Fibroblast of skin of right biceps (primary cell): ENCODE data around the gene PDCD11.
"Not testable (repeated sequence)": the region's sequence is repeated elsewhere in the genome, so short reads cannot be mapped to it uniquely, and the experiment has no call there.

Experiments
- DNase-seq: peaks from one replicate; pipeline ENCODE4 v3.0.0-alpha.2; 2013

The PDCD11 gene

DNA sequence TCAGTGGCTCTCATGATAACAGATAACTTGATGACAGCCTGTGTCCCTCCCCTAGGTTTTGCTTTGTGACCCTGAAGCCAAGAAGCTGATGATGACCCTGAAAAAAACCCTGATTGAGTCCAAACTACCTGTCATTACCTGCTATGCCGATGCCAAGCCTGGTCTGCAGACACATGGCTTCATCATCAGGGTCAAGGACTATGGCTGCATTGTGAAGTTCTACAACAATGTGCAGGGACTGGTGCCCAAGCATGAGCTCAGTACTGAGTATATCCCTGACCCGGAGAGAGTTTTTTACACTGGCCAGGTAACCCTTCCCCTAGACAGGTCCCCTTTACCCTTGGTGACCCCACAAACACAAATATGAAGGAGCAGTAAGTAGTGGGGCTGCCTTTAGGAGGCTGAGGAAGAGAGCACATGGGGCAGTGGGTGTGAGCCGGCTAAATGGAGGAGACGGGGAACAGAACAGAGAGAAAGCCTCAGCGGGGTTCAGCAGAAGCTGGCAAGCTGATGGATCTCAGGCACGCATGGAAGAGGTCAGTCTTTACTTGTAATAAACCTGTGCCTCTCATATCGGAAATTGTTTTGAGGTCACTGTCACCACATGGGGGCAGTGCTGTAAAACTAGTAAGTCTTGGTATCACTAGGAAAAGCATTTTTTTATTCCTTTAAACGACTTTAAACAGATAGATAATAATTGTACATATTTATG, 20.2 kb downstream of the PDCD11 start:
- DNase-seq: peak; percentile 52

DNA sequence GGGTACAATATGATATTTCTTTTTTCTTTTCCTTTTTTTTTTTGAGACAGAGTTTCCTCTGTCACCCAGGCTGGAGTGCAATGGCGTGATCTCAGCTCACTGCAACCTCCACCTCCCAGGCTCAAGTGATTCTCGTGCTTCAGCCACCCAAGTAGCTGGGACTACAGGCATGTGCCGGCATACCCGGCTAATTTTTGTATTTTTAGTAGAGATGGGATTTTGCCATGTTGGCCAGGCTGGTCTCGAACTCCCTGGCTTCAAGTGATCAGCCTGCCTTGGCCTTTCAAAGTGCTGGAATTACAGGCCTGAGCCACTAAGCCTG, 20.7 kb downstream of the PDCD11 start:
- DNase-seq: not testable (repeated sequence)

DNA sequence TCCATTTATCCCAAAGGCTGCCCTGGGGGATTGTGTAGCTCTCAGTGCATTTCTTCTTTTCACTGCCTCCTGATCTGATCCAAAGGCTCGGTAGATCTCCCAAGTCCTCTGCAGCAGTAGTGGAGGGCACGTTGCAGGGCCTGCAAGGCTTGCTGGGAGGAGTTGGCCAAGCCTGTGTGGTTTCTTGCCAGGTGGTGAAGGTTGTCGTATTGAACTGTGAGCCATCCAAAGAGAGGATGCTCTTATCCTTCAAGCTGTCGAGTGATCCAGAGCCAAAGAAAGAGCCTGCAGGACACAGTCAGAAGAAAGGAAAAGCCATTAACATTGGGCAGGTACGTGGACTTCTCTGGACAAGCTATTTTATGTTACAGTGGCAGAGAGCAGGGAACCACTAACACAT, 21.2 kb downstream of the PDCD11 start:
- DNase-seq: no peak

DNA sequence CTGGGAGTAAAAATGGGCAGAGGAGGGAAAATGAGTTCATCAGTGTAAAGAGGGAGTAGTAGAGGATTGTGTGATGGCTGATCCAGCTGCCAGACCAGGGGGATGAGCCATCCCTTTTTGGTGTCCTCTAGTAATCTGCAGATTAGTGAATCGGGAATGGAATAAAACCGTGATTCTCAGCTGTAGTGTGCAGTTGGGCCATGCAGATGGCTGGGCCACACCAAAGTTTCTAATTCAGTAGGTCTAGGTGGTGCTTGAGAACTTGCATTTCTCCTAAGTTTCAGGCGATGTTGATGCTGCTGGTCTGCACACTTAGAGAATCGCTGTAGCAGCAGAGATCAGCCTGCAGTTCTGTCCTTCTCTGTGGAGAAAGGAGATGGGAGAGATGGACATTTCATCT, 22.7 kb downstream of the PDCD11 start:
- DNase-seq: no peak

GRCh38 chr10:103423748-103424147, 27.3 kb downstream of the PDCD11 start:
- DNase-seq: no peak

DNA sequence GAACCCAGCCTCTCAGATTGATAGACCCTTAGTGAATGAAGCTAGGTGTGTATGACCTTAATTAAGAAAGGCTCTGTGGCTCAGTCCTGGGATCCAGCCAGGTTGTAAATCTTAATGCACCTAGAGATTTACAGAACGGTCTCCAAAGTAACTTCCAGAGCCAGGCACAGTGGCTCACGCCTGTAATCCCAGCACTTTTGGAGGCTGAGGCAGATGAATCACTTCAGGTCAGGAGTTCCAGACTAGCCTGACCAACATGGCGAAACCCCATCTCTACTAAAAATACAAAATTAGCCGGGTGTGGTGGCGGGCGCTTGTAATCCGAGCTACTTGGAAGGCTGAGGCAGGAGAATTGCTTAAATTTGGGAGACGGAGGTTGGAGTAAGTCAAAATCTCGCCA, 31.4 kb downstream of the PDCD11 start:
- DNase-seq: no peak

GRCh38 chr10:103428989-103429643, 32.7 kb downstream of the PDCD11 start:
- no peak for DNase-seq

DNA sequence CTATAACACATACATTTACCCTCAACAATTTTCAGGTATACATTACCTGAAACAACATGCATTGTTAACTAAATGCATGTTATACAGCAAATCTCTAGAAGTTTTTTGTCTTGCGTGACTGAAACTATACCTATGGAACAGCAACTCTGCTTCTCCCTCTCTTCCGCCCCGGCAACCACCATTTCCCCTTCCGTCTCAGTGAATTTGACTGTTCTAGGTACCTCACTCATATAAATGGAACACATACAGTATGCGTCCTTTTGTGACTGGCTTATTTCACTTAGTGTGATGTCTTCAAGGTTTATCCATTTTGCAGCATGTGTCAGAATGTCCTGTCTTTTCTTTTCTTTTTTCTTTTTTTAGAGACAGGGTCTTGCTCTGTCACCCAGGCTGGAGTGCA, 33.2 kb downstream of the PDCD11 start:
- DNase-seq: no peak

- no peak for DNase-seq
Measured at GRCh38 chr10:103431902-103432301, 35.5 kb downstream of the PDCD11 start.

DNA sequence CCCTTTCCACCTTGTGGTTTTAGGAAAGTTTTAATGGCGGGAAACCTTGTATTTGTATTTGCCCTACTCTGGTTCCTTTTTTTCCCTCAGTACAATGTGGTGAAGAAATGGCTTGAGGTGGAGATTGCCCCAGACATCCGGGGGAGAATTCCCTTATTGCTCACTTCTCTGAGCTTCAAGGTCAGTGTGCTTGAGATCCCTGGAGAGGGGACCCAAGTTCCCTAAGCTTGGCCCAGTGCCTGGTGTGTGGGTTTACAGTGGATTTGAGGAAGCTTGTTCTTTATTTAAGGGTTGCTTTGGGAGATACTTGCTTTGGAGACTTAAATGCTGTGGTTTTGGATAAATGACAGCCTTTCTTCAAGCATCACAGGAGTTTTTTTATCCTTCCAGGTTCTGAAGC, 37.4 kb downstream of the PDCD11 start:
- peak; percentile 27 for DNase-seq

- DNase-seq: no peak
Measured at GRCh38 chr10:103439776-103440175, 43.4 kb downstream of the PDCD11 start.

DNA sequence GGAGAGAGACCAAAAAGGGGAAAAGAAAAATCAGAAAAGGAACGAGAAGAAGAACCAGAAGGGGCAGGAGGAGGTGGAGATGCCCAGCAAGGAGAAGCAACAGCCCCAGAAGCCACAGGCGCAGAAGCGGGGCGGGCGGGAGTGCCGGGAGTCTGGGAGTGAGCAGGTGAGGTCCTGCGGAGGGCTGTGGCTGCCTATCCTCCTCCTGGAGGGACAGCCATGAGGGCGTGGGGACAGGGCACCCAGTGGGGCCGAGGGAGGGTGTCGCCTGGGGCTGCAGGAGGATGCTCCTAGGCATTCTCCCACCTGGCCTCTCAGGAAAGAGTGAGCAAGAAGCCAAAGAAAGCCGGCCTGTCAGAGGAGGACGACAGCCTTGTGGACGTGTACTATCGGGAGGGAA, 44.0 kb downstream of the PDCD11 start:
- no peak for DNase-seq

DNA sequence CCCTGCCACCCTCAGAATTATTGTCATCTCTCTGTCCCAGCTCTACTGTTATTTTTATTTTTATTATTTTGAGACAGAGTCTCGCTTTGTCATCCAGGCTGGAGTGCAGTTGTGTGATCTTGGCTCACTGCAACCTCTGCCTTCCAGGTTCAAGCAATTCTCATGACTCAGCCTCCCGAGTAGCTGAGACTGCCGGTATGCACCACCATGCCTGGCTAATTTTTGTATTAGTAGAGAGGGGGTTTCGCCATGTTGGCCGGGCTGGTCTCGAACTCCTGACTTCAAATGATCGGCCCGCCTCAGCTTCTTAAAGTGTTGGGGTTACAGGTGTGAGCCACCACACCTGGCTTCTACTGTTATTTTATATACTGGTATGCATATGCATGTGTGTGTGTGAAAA, 44.8 kb downstream of the PDCD11 start:
- no peak for DNase-seq

DNA sequence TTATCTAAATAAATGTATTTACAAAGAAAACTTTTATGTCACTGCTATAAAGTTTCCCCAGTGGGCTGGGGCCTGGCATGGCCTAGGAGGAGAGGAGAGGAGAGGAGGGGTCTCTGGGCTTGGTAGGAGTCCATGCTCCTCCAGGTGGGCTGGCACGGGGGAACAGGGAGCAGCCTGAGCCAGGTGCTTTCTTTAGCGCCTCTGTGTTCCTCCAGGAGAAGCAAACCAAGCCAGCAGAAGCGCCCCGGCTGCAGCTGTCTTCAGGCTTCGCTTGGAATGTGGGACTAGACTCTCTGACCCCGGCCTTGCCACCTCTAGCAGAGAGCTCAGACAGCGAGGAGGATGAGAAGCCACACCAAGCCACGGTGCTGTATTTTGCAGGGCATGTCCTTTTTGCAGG, 45.2 kb downstream of the PDCD11 start:
- no peak for DNase-seq

DNA sequence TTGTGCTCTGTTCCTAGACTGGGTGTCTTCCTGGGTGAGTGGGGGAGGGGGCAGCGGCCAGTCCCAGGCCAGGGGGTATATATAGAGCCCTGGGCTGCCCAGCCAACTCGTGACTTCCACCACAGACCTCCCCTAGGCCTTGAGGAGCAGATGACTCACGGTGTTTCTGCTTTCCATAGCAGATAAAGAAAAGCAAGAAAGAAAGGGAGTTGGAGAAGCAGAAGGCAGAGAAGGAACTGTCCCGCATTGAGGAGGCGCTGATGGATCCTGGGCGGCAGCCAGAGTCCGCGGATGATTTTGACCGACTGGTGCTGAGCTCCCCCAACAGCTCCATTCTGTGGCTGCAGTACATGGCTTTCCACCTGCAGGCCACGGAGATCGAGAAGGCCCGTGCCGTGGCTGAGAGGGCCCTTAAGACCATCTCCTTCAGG, 45.6 kb downstream of the PDCD11 start:
- DNase-seq: peak; percentile 35

GRCh38 chr10:103443475-103444185, 47.2 kb downstream of the PDCD11 start:
- DNase-seq: no peak

GRCh38 chr10:103444478-103444877, 48.1 kb downstream of the PDCD11 start:
- no peak for DNase-seq

DNA sequence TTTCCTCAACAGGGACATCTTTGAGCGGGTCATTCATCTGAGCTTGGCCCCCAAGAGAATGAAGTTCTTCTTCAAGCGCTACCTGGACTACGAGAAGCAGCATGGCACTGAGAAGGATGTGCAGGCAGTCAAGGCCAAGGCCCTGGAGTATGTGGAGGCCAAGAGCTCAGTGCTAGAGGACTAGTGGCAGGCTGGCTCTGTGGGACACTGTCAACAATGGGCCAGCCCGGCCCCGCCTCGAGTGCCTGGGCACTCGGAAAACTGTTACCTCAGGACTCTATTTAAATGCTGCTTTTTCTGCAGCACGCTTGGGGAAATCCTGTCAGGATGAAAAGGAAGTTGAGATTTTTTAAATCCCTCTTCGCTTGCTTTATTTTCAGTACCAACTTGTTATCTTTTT, 48.9 kb downstream of the PDCD11 start:
- DNase-seq: no peak

GRCh38 chr10:103445767-103446567, 49.5 kb downstream of the PDCD11 start:
- DNase-seq: peak; percentile 49

- DNase-seq: no peak
Measured at GRCh38 chr10:103447187-103447586, 50.8 kb downstream of the PDCD11 start.

DNA sequence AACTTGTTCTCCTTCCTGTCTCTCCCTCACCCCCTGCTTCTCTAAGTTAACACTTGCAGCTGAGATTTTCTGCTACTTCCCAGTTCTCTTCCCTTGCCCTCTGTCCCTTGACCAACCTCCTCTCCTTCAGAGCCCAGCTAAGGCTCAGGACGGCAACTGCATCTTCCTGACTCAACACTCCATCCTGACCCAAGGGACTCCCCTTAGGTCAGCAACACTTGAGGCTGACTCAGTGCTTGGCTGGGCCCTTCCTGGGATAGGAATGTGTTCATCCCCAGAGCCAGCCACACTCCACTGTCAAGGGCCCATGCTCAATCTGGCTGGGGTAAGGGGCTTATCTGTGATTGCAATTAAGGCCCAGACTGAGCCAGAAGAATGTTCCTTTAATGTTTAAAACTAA, 52.3 kb downstream of the PDCD11 start:
- DNase-seq: peak; percentile 84

- DNase-seq: no peak
Measured at GRCh38 chr10:103449208-103450144, 53.0 kb downstream of the PDCD11 start.
